Measurements from ENCODE around the gene LHFPL2. TPM values are rescaled to one million over a fixed set of nuclear protein-coding genes. Genes with fewer than 3 reads are reported as not detected.
"Not testable (repeated sequence)": the region's sequence is repeated elsewhere in the genome, so short reads cannot be mapped to it uniquely, and the experiment has no call there.

Gene LHFPL2
- total and polyA plus RNA-seq, 9 of the 15 experiments (the other 6 are each of a cell fraction or from before 2014, with no cell fraction given), result 1.0 to 6.6 (median 4.6) TPM

GRCh38 chr5:78687514-78687913, 38.9 kb upstream of the LHFPL2 start:
- FAIRE-seq; CTCF ChIA-PET (ENCODE audit: low intra/inter-chr PET ratio); H3K9ac ChIP-seq (ENCODE audit: insufficient read depth in 1 of 2, low read depth in 2 of 2, low read length in 2 of 2); H3K27ac ChIP-seq (ENCODE audit: extremely low read depth, low read depth, low read length); DNase-seq (ENCODE audit: extremely low read depth in 1 of 4, low spot score in 3 of 4); POLR2A ChIA-PET; H3K4me3 ChIP-seq; ATAC-seq; H2AFZ ChIP-seq (ENCODE audit: low read depth, low read length); H3K9me1 ChIP-seq (ENCODE audit: control insufficient read depth, insufficient read depth, low read length); H4K20me1 ChIP-seq (replicated peaks; ENCODE audit: control insufficient read depth, insufficient read depth, low read length); H3K27me3 ChIP-seq (ENCODE audit: control insufficient read depth in 2 of 2, insufficient read depth in 2 of 2, low read length in 2 of 2); H3K9me3 ChIP-seq (replicated peaks; ENCODE audit: control insufficient read depth, insufficient read depth, low read depth, low read length); intact Hi-C loops (cut with micrococcal nuclease); BruUV-seq (replicated peaks); H3K79me2 ChIP-seq (ENCODE audit: control insufficient read depth, insufficient read depth, low read length); H3K36me3 ChIP-seq (ENCODE audit: control insufficient read depth, insufficient read depth, low read length); in situ Hi-C loops (cut with MboI); H3K4me1 ChIP-seq (replicated peaks in 1 of 2; ENCODE audit: control insufficient read depth in 2 of 2, insufficient read depth in 2 of 2, low read length in 2 of 2); H3K4me2 ChIP-seq (ENCODE audit: insufficient read depth, low read length): not testable (repeated sequence)
- 47% methylated on average over 4 of the region's 4 CpGs for WGBS (ENCODE audit: insufficient coverage, low coverage, missing lambda C conversion rate)
- TF ChIP-seq ZNF146 (CRISPR knock-in tag; IDR thresholded peaks at IDR 0.05; ENCODE audit: unreplicated experiment), result peak; percentile 63
- peak; percentile 64; the same call in 1 of the 2 replicates for TF ChIP-seq BCOR (IDR thresholded peaks at IDR 0.05)

GRCh38 chr5:78683905-78684304, 35.3 kb upstream of the LHFPL2 start:
- H3K4me2 ChIP-seq (ENCODE audit: insufficient read depth, low read length); H3K9me3 ChIP-seq (replicated peaks; ENCODE audit: control insufficient read depth, insufficient read depth, low read depth, low read length); H3K27me3 ChIP-seq (ENCODE audit: control insufficient read depth in 2 of 2, insufficient read depth in 2 of 2, low read length in 2 of 2); H3K4me3 ChIP-seq; intact Hi-C loops (cut with micrococcal nuclease); FAIRE-seq; H3K9me1 ChIP-seq (ENCODE audit: control insufficient read depth, insufficient read depth, low read length); DNase-seq (ENCODE audit: extremely low read depth in 1 of 4, low spot score in 3 of 4); H3K79me2 ChIP-seq (ENCODE audit: control insufficient read depth, insufficient read depth, low read length); in situ Hi-C loops (cut with MboI); ATAC-seq; H3K36me3 ChIP-seq (ENCODE audit: control insufficient read depth, insufficient read depth, low read length); H3K4me1 ChIP-seq (replicated peaks in 1 of 2; ENCODE audit: control insufficient read depth in 2 of 2, insufficient read depth in 2 of 2, low read length in 2 of 2); H3K27ac ChIP-seq (ENCODE audit: extremely low read depth, low read depth, low read length); H2AFZ ChIP-seq (ENCODE audit: low read depth, low read length); CTCF ChIA-PET (ENCODE audit: low intra/inter-chr PET ratio); BruUV-seq (replicated peaks); H3K9ac ChIP-seq (ENCODE audit: insufficient read depth in 1 of 2, low read depth in 2 of 2, low read length in 2 of 2); H4K20me1 ChIP-seq (replicated peaks; ENCODE audit: control insufficient read depth, insufficient read depth, low read length): not testable (repeated sequence)
- 54% methylated on average over 5 of the region's 5 CpGs for WGBS (ENCODE audit: insufficient coverage, low coverage, missing lambda C conversion rate)
- peak; percentile 92 for TF ChIP-seq ZNF507 (tag; conservative IDR thresholded peaks at IDR 0.05)
- POLR2A ChIA-PET, result interaction anchor here (1.6 kb wide), 1 partner anchor 9 kb away, joined by 3 read pairs; no protein-coding TSS in a partner anchor

All from K562 (cell line).